ENCODE data around the gene POU2F2. TPM values are rescaled to one million over a fixed set of nuclear protein-coding genes. Genes with fewer than 3 reads are reported as not detected.

The POU2F2 gene
- total and polyA plus RNA-seq, 10 of the 15 experiments (the other 5 are each of a cell fraction or from before 2014, with no cell fraction given) = 4.4 to 62.4 (median 37.9) TPM

DNA sequence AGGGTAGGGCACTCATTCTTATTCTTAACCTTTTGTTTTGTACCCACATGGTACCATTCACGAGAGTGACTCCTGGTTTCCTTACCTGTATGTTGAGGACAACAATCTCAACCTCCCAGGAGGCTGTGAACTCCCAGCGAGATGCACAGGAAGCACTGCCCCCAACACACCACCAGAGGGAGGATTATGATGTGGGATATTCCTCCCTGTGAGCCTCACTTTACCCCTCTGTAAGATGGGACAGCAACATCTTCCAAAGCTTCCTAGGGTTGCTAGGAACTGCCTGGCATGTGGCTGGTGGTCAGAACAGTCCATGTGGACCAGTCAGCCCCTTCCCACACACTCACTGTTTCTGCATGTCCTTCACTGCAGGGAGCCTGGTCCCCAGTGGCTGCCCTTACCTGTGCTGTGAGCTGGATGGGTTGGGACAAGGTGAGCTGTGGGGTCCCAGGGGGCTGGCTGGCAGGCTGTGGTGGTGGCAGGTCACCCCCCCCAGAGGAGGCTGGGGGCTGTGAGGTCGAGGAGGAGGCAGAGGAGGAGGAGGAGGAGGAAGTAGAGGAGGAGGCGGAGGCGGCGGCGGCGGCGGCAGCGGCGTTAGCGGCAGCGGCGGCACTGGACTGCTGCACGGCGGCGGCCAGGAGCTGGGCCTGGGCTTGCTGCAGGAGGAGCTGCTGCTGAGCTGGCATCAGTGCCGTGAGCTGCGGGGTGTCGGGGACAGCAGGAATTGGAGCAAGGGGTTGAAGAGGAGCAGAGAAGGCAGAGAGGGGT lies 15.8 kb downstream of the POU2F2 start (continued):
- TF ChIP-seq SMC3 (IDR thresholded peaks at IDR 0.05; ENCODE audit: borderline replicate concordance, low read length) (peak; percentile 34; the same call in 1 of the 2 replicates), NFIC (IDR thresholded peaks at IDR 0.05; ENCODE audit: low read depth, low read length) (no peak), BCL11A (IDR thresholded peaks at IDR 0.05; ENCODE audit: low read depth, low read length) (no peak), KDM1A (IDR thresholded peaks at IDR 0.05; ENCODE audit: borderline replicate concordance) (no peak), SMARCA5 (IDR thresholded peaks at IDR 0.05) (0 out of 2 replicates have a peak, but pooled peaks have one; percentile 60), RCOR1 (conservative IDR thresholded peaks at IDR 0.05; ENCODE audit: low read depth, low read length) (no peak)
- TF ChIP-seq, protein P1, sequence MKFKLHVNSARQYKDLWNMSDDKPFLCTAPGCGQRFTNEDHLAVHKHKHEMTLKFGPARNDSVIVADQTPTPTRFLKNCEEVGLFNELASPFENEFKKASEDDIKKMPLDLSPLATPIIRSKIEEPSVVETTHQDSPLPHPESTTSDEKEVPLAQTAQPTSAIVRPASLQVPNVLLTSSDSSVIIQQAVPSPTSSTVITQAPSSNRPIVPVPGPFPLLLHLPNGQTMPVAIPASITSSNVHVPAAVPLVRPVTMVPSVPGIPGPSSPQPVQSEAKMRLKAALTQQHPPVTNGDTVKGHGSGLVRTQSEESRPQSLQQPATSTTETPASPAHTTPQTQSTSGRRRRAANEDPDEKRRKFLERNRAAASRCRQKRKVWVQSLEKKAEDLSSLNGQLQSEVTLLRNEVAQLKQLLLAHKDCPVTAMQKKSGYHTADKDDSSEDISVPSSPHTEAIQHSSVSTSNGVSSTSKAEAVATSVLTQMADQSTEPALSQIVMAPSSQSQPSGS (IDR thresholded peaks at IDR 0.05; ENCODE audit: low read length) = no peak
- TF ChIP-seq, protein P2, sequence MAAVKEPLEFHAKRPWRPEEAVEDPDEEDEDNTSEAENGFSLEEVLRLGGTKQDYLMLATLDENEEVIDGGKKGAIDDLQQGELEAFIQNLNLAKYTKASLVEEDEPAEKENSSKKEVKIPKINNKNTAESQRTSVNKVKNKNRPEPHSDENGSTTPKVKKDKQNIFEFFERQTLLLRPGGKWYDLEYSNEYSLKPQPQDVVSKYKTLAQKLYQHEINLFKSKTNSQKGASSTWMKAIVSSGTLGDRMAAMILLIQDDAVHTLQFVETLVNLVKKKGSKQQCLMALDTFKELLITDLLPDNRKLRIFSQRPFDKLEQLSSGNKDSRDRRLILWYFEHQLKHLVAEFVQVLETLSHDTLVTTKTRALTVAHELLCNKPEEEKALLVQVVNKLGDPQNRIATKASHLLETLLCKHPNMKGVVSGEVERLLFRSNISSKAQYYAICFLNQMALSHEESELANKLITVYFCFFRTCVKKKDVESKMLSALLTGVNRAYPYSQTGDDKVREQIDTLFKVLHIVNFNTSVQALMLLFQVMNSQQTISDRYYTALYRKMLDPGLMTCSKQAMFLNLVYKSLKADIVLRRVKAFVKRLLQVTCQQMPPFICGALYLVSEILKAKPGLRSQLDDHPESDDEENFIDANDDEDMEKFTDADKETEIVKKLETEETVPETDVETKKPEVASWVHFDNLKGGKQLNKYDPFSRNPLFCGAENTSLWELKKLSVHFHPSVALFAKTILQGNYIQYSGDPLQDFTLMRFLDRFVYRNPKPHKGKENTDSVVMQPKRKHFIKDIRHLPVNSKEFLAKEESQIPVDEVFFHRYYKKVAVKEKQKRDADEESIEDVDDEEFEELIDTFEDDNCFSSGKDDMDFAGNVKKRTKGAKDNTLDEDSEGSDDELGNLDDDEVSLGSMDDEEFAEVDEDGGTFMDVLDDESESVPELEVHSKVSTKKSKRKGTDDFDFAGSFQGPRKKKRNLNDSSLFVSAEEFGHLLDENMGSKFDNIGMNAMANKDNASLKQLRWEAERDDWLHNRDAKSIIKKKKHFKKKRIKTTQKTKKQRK (IDR thresholded peaks at IDR 0.05; ENCODE audit: low read depth, low read length) = no peak

Data from GM12878 (cell line).